Right lobe of liver (tissue), 6 donors: Measurements from ENCODE around the gene AKAP13. TPM values are rescaled to one million over a fixed set of nuclear protein-coding genes. Genes with fewer than 3 reads are reported as not detected.

ENCODE experiments used
- ATAC-seq, 4 donors: fragments of 200-7000 bp; cut with Tn5 transposase; one replicate each; pipeline ENCODE4 v1.9.1; 2020; ENCODE audit warnings: mild to moderate bottlenecking in 4 of 4, moderate library complexity in 4 of 4
- DNase-seq, 3 donors: peaks; one replicate each; pipeline ENCODE4 v3.0.0-alpha.2; 2020
- H3K27ac ChIP-seq, 3 donors: fragments of 200-600 bp; one replicate each; pipeline ENCODE4 v1.8.0; 2022
- H3K27me3 ChIP-seq, 2 donors: fragments of 200-600 bp; one replicate each; pipeline ENCODE4 v1.8.0; 2022
- H3K36me3 ChIP-seq, 4 donors: fragments of 200-600 bp; sonication (generic) in 1 of 4; one replicate each; pipeline versions ENCODE4 v1.5.1 to v1.8.0; 2017 to 2022; ENCODE audit warnings: control low read depth in 1 of 4
- H3K4me1 ChIP-seq, 4 donors: fragments of 200-600 bp; sonication (generic) in 1 of 4; one replicate each; pipeline versions ENCODE4 v1.5.1 to v1.8.0; 2017 to 2022; ENCODE audit warnings: control low read depth in 1 of 4
- H3K4me3 ChIP-seq, 3 donors: fragments of 200-600 bp; one replicate each; pipeline ENCODE4 v1.8.0; 2022
- H3K9me3 ChIP-seq, 4 donors: fragments of 200-600 bp; sonication (generic) in 1 of 4; one replicate each; pipeline versions ENCODE4 v1.5.1 to v1.8.0; 2017 to 2022; ENCODE audit warnings: control low read depth in 1 of 4
- POLR2A ChIP-seq: fragments of 450-650 bp; IDR thresholded peaks from one replicate; pipeline ENCODE4 v1.6.1; 2017; ENCODE audit warnings: antibody characterized with exemption, mild to moderate bottlenecking
- WGBS: methylation state at CpG from one replicate; pipeline ENCODE4 v1.1.6; 2018; ENCODE audit warnings: low coverage, low lambda C conversion rate; ENCODE audit not compliant: insufficient coverage; ENCODE audit errors: missing lambda C conversion rate; 5-methylcytosine and 5-hydroxymethylcytosine counted together
- intact Hi-C, 2 donors: fragments of 100-400 bp; cut with DNase I; formaldehyde crosslinking; loops; one replicate each; pipeline versions ENCODE4 v1.11.2 to v1.14.1; 2022
- total RNA-seq, 6 experiments: library from RNA; depleted of rRNA in 2 of 6; stranded (reverse); fragments of >200 nt in 2 of 6; fragmentation: NEBNext Ultra II Directional in 3 of 6; extraction: Animal tissue kit (Norgen Biotek cat#: 25700) in 3 of 6; gene quantifications; one replicate each; pipeline versions ENCODE4 v1.1.0 to v1.2.4, GENCODE V29; 2016 to 2023
- TF ChIP-seq, protein P1 (sequence below), 4 donors: fragments of 200-600 bp in 3 of 4; fragments of 450-650 bp in 1 of 4; IDR thresholded peaks; one replicate each; pipeline versions ENCODE4 v1.5.1 to v1.8.0; 2016 to 2022; ENCODE audit warnings: antibody characterized with exemption in 4 of 4, mild to moderate bottlenecking in 2 of 4
- donor health status: DM: no; HTN: yes; CAD: no.
- donor health status: DM: no; HTN: no; CAD: no.
- donor health status: DM: no; HTN: no; CAD: no.
- donor health status: DM: no; HTN: yes; CAD: no.
- donor health status: DM: no; HTN: yes; CAD: no.

AKAP13 gene
- total RNA-seq, 6 experiments from 2014 or later, result 50.1 to 73.1 (median 63.9) TPM

DNA sequence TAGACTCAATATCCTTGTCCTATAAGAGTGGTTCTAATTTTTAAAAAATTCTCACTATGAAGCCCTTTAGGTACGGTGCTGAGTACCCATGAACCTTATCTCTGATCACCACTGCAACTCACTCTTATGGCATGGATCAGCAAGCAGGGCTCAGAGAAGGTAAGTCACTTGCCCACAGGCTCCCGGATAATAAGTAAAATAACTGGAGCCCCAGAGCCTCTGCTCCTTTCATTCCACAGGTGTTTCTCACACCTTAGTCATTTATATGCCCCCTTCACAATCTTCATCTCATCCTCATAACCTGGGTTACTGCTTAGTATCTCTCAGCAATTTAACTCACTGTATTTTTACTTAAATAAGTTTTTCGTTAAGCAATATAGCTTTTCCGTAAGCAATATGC, 28.4 kb upstream of the AKAP13 start:
- intact Hi-C loops, result no loop called here
- H3K27me3 ChIP-seq, result no peaks in the 10 kb centered on the region
- H3K4me1 ChIP-seq, result peaks cover 0 to 15% (median 3%) of the 10 kb centered on the region in 4 donors
- no peak overlapping the region for H3K4me3 ChIP-seq
- ATAC-seq (no peak), DNase-seq (no peak)
- H3K36me3 ChIP-seq, result no peaks in the 10 kb centered on the region
- no peak for TF ChIP-seq POLR2A
- WGBS, result 79% methylated on average over 4 of the region's 4 CpGs
- H3K27ac ChIP-seq, result no peak overlapping the region
- no peaks in the 10 kb centered on the region for H3K9me3 ChIP-seq

DNA sequence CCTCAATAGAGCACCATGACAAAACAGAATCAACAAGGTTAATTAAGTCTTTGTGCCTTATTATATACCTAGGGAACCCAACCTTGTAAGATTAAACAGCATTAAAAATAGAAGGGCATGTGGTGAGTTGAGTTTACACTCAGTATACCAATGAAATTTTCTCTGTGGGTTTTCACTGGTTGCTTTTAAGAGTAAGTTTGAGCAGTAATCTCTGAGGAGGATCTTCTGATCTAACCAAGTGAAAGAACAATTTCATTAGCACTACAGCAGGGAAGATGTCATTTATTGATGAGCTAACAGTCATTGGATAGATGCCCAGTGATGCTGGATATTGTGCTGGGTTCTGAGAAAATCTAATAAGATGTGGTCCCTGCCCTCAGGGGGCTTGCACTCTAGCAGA, 26.9 kb upstream of the AKAP13 start:
- ATAC-seq (no peak), DNase-seq (no peak)
- Histone ChIP-seq H3K36me3 (no peaks in the 10 kb centered on the region), H3K27me3 (no peaks in the 10 kb centered on the region), H3K9me3 (no peaks in the 10 kb centered on the region), H3K4me1 (peaks cover 0 to 18% (median 7%) of the 10 kb centered on the region in 4 donors), H3K4me3 (no peak overlapping the region), H3K27ac (no peak overlapping the region)
- intact Hi-C loops, result no loop called here
- no peak for TF ChIP-seq POLR2A
- TF ChIP-seq, protein P1, sequence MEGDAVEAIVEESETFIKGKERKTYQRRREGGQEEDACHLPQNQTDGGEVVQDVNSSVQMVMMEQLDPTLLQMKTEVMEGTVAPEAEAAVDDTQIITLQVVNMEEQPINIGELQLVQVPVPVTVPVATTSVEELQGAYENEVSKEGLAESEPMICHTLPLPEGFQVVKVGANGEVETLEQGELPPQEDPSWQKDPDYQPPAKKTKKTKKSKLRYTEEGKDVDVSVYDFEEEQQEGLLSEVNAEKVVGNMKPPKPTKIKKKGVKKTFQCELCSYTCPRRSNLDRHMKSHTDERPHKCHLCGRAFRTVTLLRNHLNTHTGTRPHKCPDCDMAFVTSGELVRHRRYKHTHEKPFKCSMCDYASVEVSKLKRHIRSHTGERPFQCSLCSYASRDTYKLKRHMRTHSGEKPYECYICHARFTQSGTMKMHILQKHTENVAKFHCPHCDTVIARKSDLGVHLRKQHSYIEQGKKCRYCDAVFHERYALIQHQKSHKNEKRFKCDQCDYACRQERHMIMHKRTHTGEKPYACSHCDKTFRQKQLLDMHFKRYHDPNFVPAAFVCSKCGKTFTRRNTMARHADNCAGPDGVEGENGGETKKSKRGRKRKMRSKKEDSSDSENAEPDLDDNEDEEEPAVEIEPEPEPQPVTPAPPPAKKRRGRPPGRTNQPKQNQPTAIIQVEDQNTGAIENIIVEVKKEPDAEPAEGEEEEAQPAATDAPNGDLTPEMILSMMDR (IDR thresholded peaks at IDR 0.05), result no peak

DNA sequence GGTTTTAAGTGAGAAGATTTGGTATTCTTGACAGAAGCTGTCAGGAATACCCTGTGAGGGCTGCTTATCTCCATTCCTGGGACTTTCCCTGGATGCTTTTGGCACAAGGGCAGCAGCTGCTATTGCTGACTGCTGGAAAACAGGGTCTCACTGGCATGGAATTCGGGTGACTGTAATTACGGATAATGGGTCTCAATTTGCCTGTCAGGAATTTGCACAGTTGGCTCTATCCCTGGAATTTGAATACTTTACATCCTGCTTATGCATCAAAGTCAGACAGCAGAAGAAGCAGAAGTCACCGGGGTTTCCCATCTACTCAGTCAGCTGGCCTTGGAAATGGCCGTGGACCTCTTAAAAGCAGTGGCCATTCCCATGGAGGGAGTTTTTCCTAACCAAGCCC, 25.9 kb upstream of the AKAP13 start:
- no peak for DNase-seq
- no peak overlapping the region for H3K27ac ChIP-seq
- intact Hi-C loops, result no loop called here
- H3K36me3 ChIP-seq, result no peaks in the 10 kb centered on the region
- H3K4me1 ChIP-seq, result peaks cover 0 to 14% (median 6%) of the 10 kb centered on the region in 4 donors
- no peaks in the 10 kb centered on the region for H3K9me3 ChIP-seq
- no peak for TF ChIP-seq POLR2A
- TF ChIP-seq, protein P1 (IDR thresholded peaks at IDR 0.05), result no peak
- no peak for ATAC-seq
- 33% methylated on average over 1 of the region's 4 CpGs for WGBS
- no peaks in the 10 kb centered on the region for H3K27me3 ChIP-seq
- no peak overlapping the region for H3K4me3 ChIP-seq

DNA sequence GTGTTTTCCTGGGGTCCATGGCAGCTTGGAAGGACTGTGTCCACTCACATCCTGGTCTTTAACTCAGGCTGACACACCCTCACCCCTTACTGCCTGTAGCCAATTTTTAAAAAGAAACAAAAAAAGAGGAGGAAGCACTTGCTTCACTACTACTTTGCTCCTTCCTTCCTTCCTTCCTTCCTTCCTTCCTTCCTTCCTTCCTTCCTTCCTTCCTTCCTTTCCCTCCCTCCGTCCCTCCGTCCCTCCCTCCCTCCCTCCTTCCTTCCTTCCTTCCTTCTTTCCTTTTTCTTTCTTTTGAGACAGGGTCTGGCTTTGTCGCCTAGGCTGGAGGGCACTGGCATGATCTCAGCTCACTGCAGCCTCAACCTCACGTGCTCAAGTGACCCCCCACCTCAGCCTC, 25.5 kb upstream of the AKAP13 start:
- H3K4me3 ChIP-seq, result no peak overlapping the region
- intact Hi-C loops, result no loop called here
- H3K4me1 ChIP-seq, result peaks cover 0 to 13% (median 6%) of the 10 kb centered on the region in 4 donors
- no peaks in the 10 kb centered on the region for H3K9me3 ChIP-seq
- no peak overlapping the region for H3K27ac ChIP-seq
- TF ChIP-seq, protein P1 (IDR thresholded peaks at IDR 0.05), result no peak
- no peak for TF ChIP-seq POLR2A
- WGBS, result 71% methylated on average over 4 of the region's 4 CpGs
- H3K36me3 ChIP-seq, result no peaks in the 10 kb centered on the region
- DNase-seq, result no peak
- H3K27me3 ChIP-seq, result no peaks in the 10 kb centered on the region
- no peak for ATAC-seq

DNA sequence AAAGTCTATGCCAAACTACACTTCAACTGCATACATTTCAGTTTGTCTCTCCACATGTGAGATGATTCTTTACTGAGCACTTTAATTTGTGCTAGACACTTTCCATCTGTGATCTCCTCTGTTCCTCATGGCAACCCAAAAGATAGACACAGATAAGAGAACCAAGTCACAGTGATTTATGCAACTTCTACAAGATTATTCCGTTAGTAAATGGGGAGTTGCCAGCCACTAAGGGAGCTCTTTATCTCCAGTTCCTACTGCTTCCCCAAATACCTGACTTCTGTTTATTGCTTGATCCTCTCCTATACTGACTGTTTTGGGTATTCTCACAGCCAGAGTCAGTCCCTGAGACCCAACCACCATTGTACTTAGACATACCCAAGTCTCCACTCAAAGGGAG, 24.1 kb upstream of the AKAP13 start:
- no peaks in the 10 kb centered on the region for H3K9me3 ChIP-seq
- no peaks in the 10 kb centered on the region for H3K27me3 ChIP-seq
- TF ChIP-seq, protein P1 (IDR thresholded peaks at IDR 0.05), result no peak
- TF ChIP-seq POLR2A, result no peak
- H3K36me3 ChIP-seq, result no peaks in the 10 kb centered on the region
- DNase-seq (no peak), ATAC-seq (no peak)
- H3K27ac ChIP-seq, result no peak overlapping the region
- 62% methylated on average over 1 of the region's 1 CpG for WGBS
- peaks cover 0 to 13% (median 6%) of the 10 kb centered on the region in 4 donors for H3K4me1 ChIP-seq
- no peak overlapping the region for H3K4me3 ChIP-seq
- intact Hi-C loops, result no loop called here
